MCF 10A (cell line): ENCODE data around the gene LITAF. TPM values are rescaled to one million over a fixed set of nuclear protein-coding genes. Genes with fewer than 3 reads are reported as not detected.

Experiments
- BruUV-seq: library from RNA; stranded (reverse); fragments of 400-500 nt; replicated peaks from 2 replicates; lab custom pipeline; 2021; lab: Mats Ljungman, UMichigan
- CTCF ChIA-PET: fragments of 300-600 bp; sonication (Branson Sonifier 250); formaldehyde crosslinking; extraction: SDS; loops from one replicate; lab custom pipeline; 2021; ENCODE audit warnings: antibody characterized with exemption, inconsistent platforms; lab: Yijun Ruan, JAX
- POLR2A ChIA-PET: fragments of 300-600, 350-650 bp; sonication (Branson Sonifier 250); formaldehyde crosslinking; extraction: SDS; loops from one replicate; lab custom pipeline; 2020; ENCODE audit warnings: antibody characterized with exemption, inconsistent platforms; lab: Yijun Ruan, JAX
- DNase-seq: peaks from one replicate; pipeline ENCODE4 v3.0.0-alpha.2; 2018; ENCODE audit not compliant: unreplicated experiment
- H3K27ac Mint-ChIP-seq: one replicate; pipeline ENCODE4 v1.8.0; 2022; ENCODE audit warnings: mild to moderate bottlenecking, low read depth, mixed read lengths; ENCODE audit not compliant: unreplicated experiment
- H3K27me3 Mint-ChIP-seq: one replicate; pipeline ENCODE4 v1.8.0; 2022; ENCODE audit warnings: mixed read lengths; ENCODE audit not compliant: insufficient read depth, unreplicated experiment
- H3K36me3 Mint-ChIP-seq: one replicate; pipeline ENCODE4 v1.8.0; 2022; ENCODE audit warnings: mild to moderate bottlenecking, moderate library complexity, mixed read lengths; ENCODE audit not compliant: insufficient read depth, unreplicated experiment
- H3K4me1 Mint-ChIP-seq: one replicate; pipeline ENCODE4 v1.8.0; 2022; ENCODE audit warnings: mixed read lengths; ENCODE audit not compliant: insufficient read depth, unreplicated experiment
- H3K4me3 Mint-ChIP-seq: one replicate; pipeline ENCODE4 v1.8.0; 2022; ENCODE audit warnings: mild to moderate bottlenecking, moderate library complexity, mixed read lengths; ENCODE audit not compliant: unreplicated experiment
- H3K9me3 Mint-ChIP-seq: one replicate; pipeline ENCODE4 v1.8.0; 2022; ENCODE audit warnings: mixed read lengths; ENCODE audit not compliant: unreplicated experiment
- CTCF ChIP-seq: fragments of 200-600 bp; IDR thresholded peaks from one replicate; pipeline ENCODE4 v1.8.0; 2022; ENCODE audit warnings: antibody characterized with exemption, mild to moderate bottlenecking; ENCODE audit not compliant: unreplicated experiment
- intact Hi-C: fragments of 100-400 bp; cut with micrococcal nuclease; formaldehyde crosslinking; loops from 2 replicates; pipeline ENCODE4 v1.14.1; 2022
- total RNA-seq: library from RNA; stranded (reverse); gene quantifications from 2 replicates; pipeline ENCODE4 v1.2.3, GENCODE V29; 2022

The LITAF gene
- total RNA-seq, 1 experiment from 2014 or later, result 120 TPM

GRCh38 chr16:11564046-11564926, 22.4 kb downstream of the LITAF start:
- H3K4me1 Mint-ChIP-seq, result peaks cover 24% of the 10 kb centered on the region
- no peak for TF ChIP-seq CTCF
- BruUV-seq, result no TSS peak
- DNase-seq, result no peak
- peaks cover 37% of the 10 kb centered on the region for H3K36me3 Mint-ChIP-seq
- intact Hi-C loops, result no loop called here
- ChIA-PET POLR2A (interaction anchor here (0.7 to 2.3 kb wide), 5 partner anchors 11 to 76 kb away, joined by 3 to 19 read pairs (median 6); no protein-coding TSS in a partner anchor), CTCF (interaction anchor here (0.6 to 0.7 kb wide), 3 partner anchors 93 to 1176 kb away, joined by 3 read pairs; no protein-coding TSS in a partner anchor)
- H3K4me3 Mint-ChIP-seq, result no peak overlapping the region
- H3K27ac Mint-ChIP-seq, result no peak overlapping the region
- H3K27me3 Mint-ChIP-seq, result no peaks in the 10 kb centered on the region
- H3K9me3 Mint-ChIP-seq, result no peaks in the 10 kb centered on the region

- Mint-ChIP-seq H3K4me3 (no peak overlapping the region), H3K36me3 (peaks cover 32% of the 10 kb centered on the region), H3K27ac (peak overlapping the region; percentile 97), H3K27me3 (no peaks in the 10 kb centered on the region), H3K9me3 (no peaks in the 10 kb centered on the region), H3K4me1 (peaks cover 24% of the 10 kb centered on the region)
- no TSS peak for BruUV-seq
- ChIA-PET CTCF (interaction anchor here (0.6 to 0.7 kb wide), 3 partner anchors 93 to 1176 kb away, joined by 3 read pairs; no protein-coding TSS in a partner anchor), POLR2A (interaction anchor here (0.7 to 2.3 kb wide), 6 partner anchors 12 to 77 kb away, joined by 3 to 19 read pairs (median 5); no protein-coding TSS in a partner anchor)
- TF ChIP-seq CTCF, result no peak
- no peak for DNase-seq
- intact Hi-C loops, result no loop called here
Measured at GRCh38 chr16:11563493-11564040, 23.2 kb downstream of the LITAF start.

GRCh38 chr16:11562941-11563340, 23.8 kb downstream of the LITAF start:
- POLR2A ChIA-PET, result interaction anchor here (0.7 to 2.3 kb wide), 8 partner anchors 14 to 96 kb away, joined by 3 to 19 read pairs (median 4); no protein-coding TSS in a partner anchor
- no TSS peak for BruUV-seq

More at GRCh38 chr16:11562941-11563340, 23.8 kb downstream of the LITAF start:
- Mint-ChIP-seq H3K4me1 (peaks cover 19% of the 10 kb centered on the region), H3K36me3 (peaks cover 27% of the 10 kb centered on the region), H3K27ac (peak overlapping the region; percentile 97), H3K4me3 (no peak overlapping the region), H3K27me3 (no peaks in the 10 kb centered on the region), H3K9me3 (no peaks in the 10 kb centered on the region)
- no peak for DNase-seq
- intact Hi-C loops, result no loop called here
- CTCF ChIA-PET, result interaction anchor here (0.6 to 0.7 kb wide), 3 partner anchors 86 to 155 kb away, joined by 3 to 4 read pairs (median 3); no protein-coding TSS in a partner anchor
- no peak for TF ChIP-seq CTCF
